Mesenchymal stem cell (in vitro differentiated cells and primary cell): ENCODE measurements around the gene GNA14. TPM values are rescaled to one million over a fixed set of nuclear protein-coding genes. Genes with fewer than 3 reads are reported as not detected.
"Not testable (repeated sequence)": the region's sequence is repeated elsewhere in the genome, so short reads cannot be mapped to it uniquely, and the experiment has no call there.

Experiments used
- DNase-seq: peaks from one replicate; pipeline ENCODE4 v3.0.0-alpha.2; 2013
- H2AFZ ChIP-seq: one replicate; pipeline ENCODE4 v1.6.1; 2013; ENCODE audit warnings: low read depth, mild to moderate bottlenecking, control low read depth, inconsistent platforms, low read length, moderate library complexity
- H2AK5ac ChIP-seq: 2 replicates; pipeline ENCODE4 v1.6.1; 2013; ENCODE audit warnings: low read length, moderate library complexity, mild to moderate bottlenecking, inconsistent platforms; ENCODE audit not compliant: severe bottlenecking
- H2BK120ac ChIP-seq: one replicate; pipeline ENCODE4 v1.6.1; 2013; ENCODE audit warnings: low read depth, mild to moderate bottlenecking, inconsistent platforms, low read length, moderate library complexity
- H2BK12ac ChIP-seq, 2 experiments: one replicate each; pipeline ENCODE4 v1.6.1; 2013; ENCODE audit warnings: inconsistent platforms in 2 of 2, low read length in 2 of 2, mild to moderate bottlenecking in 2 of 2, moderate library complexity in 2 of 2, control low read depth in 1 of 2
- H2BK15ac ChIP-seq: one replicate; pipeline ENCODE4 v1.6.1; 2013; ENCODE audit warnings: mild to moderate bottlenecking, low read depth, inconsistent platforms; ENCODE audit not compliant: poor library complexity, severe bottlenecking
- H2BK5ac ChIP-seq: 2 replicates; pipeline ENCODE4 v1.6.1; 2013; ENCODE audit warnings: low read depth, mild to moderate bottlenecking, low read length, control low read depth, inconsistent platforms; ENCODE audit not compliant: poor library complexity, severe bottlenecking
- H3K14ac ChIP-seq, 2 experiments: one replicate each; pipeline ENCODE4 v1.6.1; 2013; ENCODE audit warnings: inconsistent platforms in 2 of 2, low read length in 2 of 2, control low read depth in 1 of 2, mild to moderate bottlenecking in 1 of 2, moderate library complexity in 1 of 2
- H3K18ac ChIP-seq, 2 experiments: one replicate each; pipeline ENCODE4 v1.6.1; 2013; ENCODE audit warnings: inconsistent platforms in 2 of 2, low read length in 2 of 2, control low read depth in 1 of 2, low read depth in 1 of 2, mild to moderate bottlenecking in 1 of 2
- H3K23ac ChIP-seq, 2 experiments: one replicate each; pipeline ENCODE4 v1.6.1; 2013; ENCODE audit warnings: inconsistent platforms in 2 of 2, low read length in 2 of 2, mild to moderate bottlenecking in 2 of 2, moderate library complexity in 2 of 2, control low read depth in 1 of 2
- H3K27ac ChIP-seq: 2 replicates; pipeline ENCODE4 v1.5.1; 2013; ENCODE audit warnings: mild to moderate bottlenecking, moderate library complexity, low read length, control low read depth, inconsistent platforms; ENCODE audit not compliant: poor library complexity, severe bottlenecking
- H3K27me3 ChIP-seq, 2 experiments: 2 replicates each; pipeline versions ENCODE4 v1.6.1 to v1.7.0; 2013; ENCODE audit warnings: low read length in 2 of 2, mild to moderate bottlenecking in 2 of 2, moderate library complexity in 2 of 2, control low read depth in 1 of 2, inconsistent platforms in 1 of 2; ENCODE audit not compliant: control insufficient read depth in 1 of 2, insufficient read depth in 1 of 2
- H3K36me3 ChIP-seq, 2 experiments: 2 replicates each; pipeline versions ENCODE4 v1.6.1 to v1.7.0; 2013; ENCODE audit warnings: low read length in 2 of 2, control low read depth in 1 of 2, inconsistent platforms in 1 of 2, low read depth in 1 of 2, mild to moderate bottlenecking in 1 of 2; ENCODE audit not compliant: insufficient read depth in 2 of 2, control insufficient read depth in 1 of 2
- H3K4ac ChIP-seq, 2 experiments: one replicate each; pipeline ENCODE4 v1.6.1; 2013; ENCODE audit warnings: inconsistent platforms in 2 of 2, low read length in 2 of 2, mild to moderate bottlenecking in 2 of 2, moderate library complexity in 2 of 2, control low read depth in 1 of 2, low read depth in 1 of 2
- H3K4me1 ChIP-seq: 2 replicates; pipeline ENCODE4 v1.6.1; 2013; ENCODE audit warnings: low read depth, low read length, control low read depth; ENCODE audit not compliant: control insufficient read depth, insufficient read depth
- H3K4me2 ChIP-seq: 2 replicates; pipeline ENCODE4 v1.6.1; 2013; ENCODE audit warnings: low read length, mild to moderate bottlenecking, inconsistent platforms; ENCODE audit not compliant: poor library complexity, severe bottlenecking
- H3K4me3 ChIP-seq, 2 experiments: 2 replicates each; pipeline versions ENCODE4 v1.5.1 to v1.7.0; 2013; ENCODE audit warnings: low read length in 2 of 2, mild to moderate bottlenecking in 2 of 2, control low read depth in 1 of 2, low read depth in 1 of 2; ENCODE audit not compliant: insufficient read depth in 1 of 2
- H3K79me1 ChIP-seq: replicated peaks from 2 replicates; pipeline ENCODE4 v1.6.1; 2013; ENCODE audit warnings: mild to moderate bottlenecking, control low read depth, low read length, inconsistent platforms; ENCODE audit not compliant: poor library complexity, severe bottlenecking
- H3K9ac ChIP-seq: 2 replicates; pipeline ENCODE4 v1.7.0; 2013; ENCODE audit warnings: mild to moderate bottlenecking, low read length, moderate library complexity
- H3K9me3 ChIP-seq: 2 replicates; pipeline ENCODE4 v1.7.0; 2013; ENCODE audit warnings: mild to moderate bottlenecking, low read length; ENCODE audit not compliant: control insufficient read depth
- H4K8ac ChIP-seq: one replicate; pipeline ENCODE4 v1.6.1; 2013; ENCODE audit warnings: inconsistent platforms, mild to moderate bottlenecking, low read length, moderate library complexity
- H4K91ac ChIP-seq: one replicate; pipeline ENCODE4 v1.6.1; 2013; ENCODE audit warnings: mild to moderate bottlenecking, low read length, inconsistent platforms
- WGBS: methylation state at CpG from one replicate; pipeline ENCODE4 v1.1.7; 2013; ENCODE audit warnings: mixed read lengths; 5-methylcytosine and 5-hydroxymethylcytosine counted together
- polyA plus RNA-seq, 2 experiments: library from polyadenylated mRNA; stranded (reverse); fragments of 200-250 nt; gene quantifications; one replicate each; pipeline ENCODE4 v1.2.3, GENCODE V29; 2013

Gene GNA14
- 0.07 TPM for polyA plus RNA-seq (2013, experiment 1 of 2)
- polyA plus RNA-seq (2013, experiment 2 of 2), result 0.07 TPM

DNA sequence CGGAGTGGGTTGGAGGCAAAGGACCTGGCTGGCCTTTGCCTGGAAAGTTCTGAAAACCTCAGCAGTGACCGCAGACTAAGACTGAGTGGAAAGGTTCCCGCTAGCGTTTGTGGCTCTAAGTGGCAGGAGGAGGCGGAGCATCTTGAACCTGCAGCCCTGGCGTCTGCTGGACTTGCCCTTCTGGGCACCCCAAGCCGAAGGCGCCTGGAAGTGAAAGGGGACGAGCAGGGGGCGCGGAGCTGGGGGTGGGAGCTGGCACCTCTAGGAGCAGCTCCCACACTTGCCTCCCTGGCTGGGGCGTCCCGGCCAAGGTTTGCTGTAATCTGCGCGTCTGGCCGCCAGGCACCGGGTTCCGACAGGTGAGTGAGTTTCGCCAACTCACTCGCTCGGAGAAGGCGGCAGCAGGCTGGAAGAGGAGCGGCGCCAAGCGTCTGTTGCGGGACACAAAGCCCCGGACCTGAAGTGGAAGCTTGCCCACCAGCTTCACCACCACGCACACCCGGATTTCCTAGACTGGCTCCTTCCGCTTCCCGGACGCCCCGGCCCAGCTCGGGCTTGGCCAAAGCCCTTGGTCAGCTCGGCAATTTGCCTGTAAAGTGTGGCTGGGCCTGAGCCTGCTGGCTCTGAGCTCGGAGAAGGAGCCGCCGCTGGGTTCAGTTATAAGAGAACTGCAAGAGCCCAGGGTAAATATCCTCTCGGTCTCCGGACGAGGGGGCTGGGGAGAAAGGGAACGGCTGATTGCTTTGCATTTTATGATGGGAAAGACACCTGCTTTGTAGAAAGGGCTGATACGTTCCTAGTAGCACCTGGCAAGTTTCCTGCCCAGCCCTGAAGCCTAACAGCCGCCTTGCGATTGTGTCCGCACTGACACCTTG is at the start of gene GNA14:
TSS of gene GNA14 (minus strand) at position 89 of the 875 bp plus-strand sequence. CDS start 529 bp downstream, outside the sequence.
- Histone ChIP-seq H2AK5ac (no peak within 1 kb of the TSS), H3K27me3 (peaks cover 24 to 29% of the 10 kb centered on the region in 2 experiments), H3K79me1 (no peaks in the 10 kb centered on the region), H2BK15ac (no peak within 1 kb of the TSS), H3K4me2 (peak within 1 kb of the TSS; percentile 94), H3K27ac (no peak within 1 kb of the TSS), H3K4me1 (peaks cover 15% of the 10 kb centered on the region), H3K4me3 (peak within 1 kb of the TSS; percentile 53 to 87), H4K8ac (peak within 1 kb of the TSS; percentile 19), H3K9ac (peak within 1 kb of the TSS; percentile 77), H3K23ac (peak within 1 kb of the TSS in 1 of 2 experiments; percentile 70), H2BK5ac (no peak within 1 kb of the TSS), H3K14ac (no peak within 1 kb of the TSS), H3K9me3 (no peaks in the 10 kb centered on the region), H3K4ac (no peak within 1 kb of the TSS), H2AFZ (peak within 1 kb of the TSS; percentile 60), H3K18ac (no peak within 1 kb of the TSS), H3K36me3 (no peaks in the 10 kb centered on the region), H2BK120ac (no peak within 1 kb of the TSS), H2BK12ac (peak within 1 kb of the TSS in 1 of 2 experiments; percentile 39), H4K91ac (no peak within 1 kb of the TSS)
- peak; percentile 26 for DNase-seq
- 6% methylated on average over 46 of the region's 46 CpGs for WGBS

GRCh38 chr9:77697238-77697984 is 49.3 kb upstream of the GNA14 start:
- Histone ChIP-seq H2BK15ac (no peak overlapping the region), H3K18ac (no peak overlapping the region), H3K4me1 (peaks cover under 1% of the 10 kb centered on the region), H2BK120ac (no peak overlapping the region), H4K8ac (no peak overlapping the region), H3K79me1 (no peaks in the 10 kb centered on the region), H3K9ac (no peak overlapping the region), H2BK5ac (no peak overlapping the region), H2AFZ (no peak overlapping the region), H3K23ac (no peak overlapping the region), H3K27me3 (no peaks in the 10 kb centered on the region), H3K4me3 (no peak overlapping the region), H2BK12ac (no peak overlapping the region), H3K27ac (no peak overlapping the region), H2AK5ac (no peak overlapping the region), H4K91ac (no peak overlapping the region), H3K36me3 (no peaks in the 10 kb centered on the region), H3K9me3 (no peaks in the 10 kb centered on the region), H3K4me2 (no peak overlapping the region), H3K4ac (no peak overlapping the region), H3K14ac (no peak overlapping the region)
- WGBS, result 100% methylated on average over 1 of the region's 1 CpG
- no peak for DNase-seq

DNA sequence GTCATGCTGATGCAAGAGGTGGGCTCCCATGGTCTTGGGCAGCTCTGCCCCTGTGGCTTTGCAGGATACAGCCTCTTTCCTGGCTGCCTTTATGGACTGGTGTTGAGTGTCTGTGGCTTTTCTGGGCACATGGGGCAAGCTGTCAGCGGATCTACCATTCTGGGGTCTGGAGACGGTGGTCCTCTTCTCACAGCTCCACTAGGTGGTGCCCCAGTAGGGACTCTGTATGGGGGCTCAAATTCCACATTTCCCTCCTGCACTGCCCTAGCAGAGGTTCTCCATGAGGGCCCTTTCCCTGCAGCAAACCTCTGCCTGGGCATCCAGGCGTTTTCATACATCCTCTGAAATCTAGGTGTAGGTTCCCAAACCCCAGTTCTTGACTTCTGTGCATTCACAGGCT is 42.6 kb upstream of the GNA14 start:
- not testable (repeated sequence) for H3K27me3 ChIP-seq, H3K27ac ChIP-seq, H2BK120ac ChIP-seq, H2BK12ac ChIP-seq, H3K4me1 ChIP-seq, H2AFZ ChIP-seq, H2AK5ac ChIP-seq, H3K4me2 ChIP-seq, H3K18ac ChIP-seq, H2BK5ac ChIP-seq, H3K14ac ChIP-seq, H3K23ac ChIP-seq, H3K4ac ChIP-seq, DNase-seq, H4K91ac ChIP-seq, H3K9ac ChIP-seq, H2BK15ac ChIP-seq, H3K9me3 ChIP-seq, H4K8ac ChIP-seq, H3K79me1 ChIP-seq, H3K4me3 ChIP-seq, H3K36me3 ChIP-seq
- WGBS, result 95% methylated on average over 3 of the region's 3 CpGs

DNA sequence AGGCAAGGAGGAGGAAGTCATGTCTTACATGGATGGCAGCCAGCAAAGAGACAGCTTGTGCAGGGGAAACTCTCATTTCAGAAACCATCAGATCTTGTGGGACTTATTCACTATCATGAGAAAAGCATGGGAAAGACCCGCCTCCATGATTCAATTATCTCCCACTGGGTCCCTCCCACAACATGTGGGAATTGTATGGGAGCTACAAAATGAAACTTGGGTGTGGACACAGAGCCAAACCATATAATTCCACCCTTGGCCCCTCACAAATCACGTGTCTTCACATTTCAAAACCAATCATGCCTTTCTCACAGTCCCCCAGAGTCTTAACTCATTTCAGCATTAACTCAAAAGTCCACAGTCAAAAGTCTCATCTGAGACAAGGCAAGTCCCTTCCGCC is 42.0 kb upstream of the GNA14 start:
- H2BK15ac ChIP-seq, H3K4me2 ChIP-seq, H3K36me3 ChIP-seq, H2BK5ac ChIP-seq, H2AK5ac ChIP-seq, H4K91ac ChIP-seq, H3K18ac ChIP-seq, DNase-seq, H3K4me3 ChIP-seq, H3K4ac ChIP-seq, H2BK12ac ChIP-seq, H3K14ac ChIP-seq, H3K4me1 ChIP-seq, H3K79me1 ChIP-seq, H3K9me3 ChIP-seq, H3K9ac ChIP-seq, H2AFZ ChIP-seq, H3K27ac ChIP-seq, H2BK120ac ChIP-seq, H3K27me3 ChIP-seq, H3K23ac ChIP-seq, H4K8ac ChIP-seq: not testable (repeated sequence)
- 92% methylated on average over 3 of the region's 3 CpGs for WGBS
